SU-DHL-6 (cell line): ENCODE measurements around the gene EXOC4.

Experiments used
- H2AFZ ChIP-seq: fragments of 200-600 bp; sonication (generic); 2 replicates; pipeline ENCODE4 v1.6.1; 2014; ENCODE audit warnings: low read depth, mild to moderate bottlenecking, moderate library complexity, mixed read lengths, antibody characterized with exemption, low read length; ENCODE audit not compliant: severe bottlenecking
- H3F3A ChIP-seq: fragments of 200-600 bp; shearing (Covaris generic); 2 replicates; pipeline ENCODE4 v1.6.0; 2016; ENCODE audit warnings: antibody characterized with exemption, mild to moderate bottlenecking; ENCODE audit not compliant: insufficient read depth
- H3K27ac ChIP-seq: fragments of 200-600 bp; sonication (generic); 2 replicates; pipeline ENCODE4 v1.5.1; 2016; ENCODE audit warnings: low read depth, mild to moderate bottlenecking, low read length, moderate library complexity, mixed read lengths
- H3K27me3 ChIP-seq: fragments of 200-600 bp; sonication (generic), shearing (Covaris generic); 2 replicates; pipeline ENCODE4 v1.6.0; 2014; ENCODE audit warnings: mild to moderate bottlenecking, low read length
- H3K36me3 ChIP-seq: fragments of 200-600 bp; sonication (generic); 2 replicates; pipeline ENCODE4 v1.6.1; 2014; ENCODE audit warnings: mild to moderate bottlenecking, low read length, mixed read lengths
- H3K4me2 ChIP-seq: fragments of 300-600, 200-600 bp; shearing (Covaris generic), sonication (generic); 2 replicates; pipeline ENCODE4 v1.6.0; 2014; ENCODE audit warnings: low read length, low read depth, mild to moderate bottlenecking; ENCODE audit not compliant: poor library complexity, severe bottlenecking
- H3K4me3 ChIP-seq: fragments of 200-600 bp; sonication (generic); 2 replicates; pipeline ENCODE4 v1.5.1; 2014; ENCODE audit warnings: antibody characterized with exemption, low read length, mild to moderate bottlenecking, mixed read lengths; ENCODE audit not compliant: insufficient read depth, poor library complexity, severe bottlenecking
- H3K79me2 ChIP-seq: fragments of 200-600 bp; sonication (generic); 2 replicates; pipeline ENCODE4 v1.6.1; 2014; ENCODE audit warnings: mild to moderate bottlenecking, low read length, moderate library complexity; ENCODE audit not compliant: insufficient read depth
- H3K9ac ChIP-seq: fragments of 200-600 bp; sonication (generic); 2 replicates; pipeline ENCODE4 v1.7.0; 2014; ENCODE audit warnings: mild to moderate bottlenecking, low read length
- H3K9me2 ChIP-seq: fragments of 200-600 bp; sonication (generic); replicated peaks from 2 replicates; pipeline ENCODE4 v1.6.1; 2014; ENCODE audit warnings: low read length; ENCODE audit not compliant: insufficient read depth
- H3K9me3 ChIP-seq: fragments of 200-600 bp; sonication (generic); 2 replicates; pipeline ENCODE4 v1.6.1; 2014; ENCODE audit warnings: low read length, mixed read lengths; ENCODE audit not compliant: insufficient read depth
- H4K20me1 ChIP-seq: fragments of 200-600 bp; sonication (generic); 2 replicates; pipeline ENCODE4 v1.6.1; 2014; ENCODE audit warnings: low read depth, mild to moderate bottlenecking, antibody characterized with exemption, low read length, moderate library complexity, mixed read lengths
- CTCF ChIP-seq: fragments of 200-600 bp; sonication (generic); IDR thresholded peaks from one replicate; pipeline ENCODE4 v1.5.1; 2017; ENCODE audit warnings: antibody characterized with exemption, mild to moderate bottlenecking, low read length, moderate library complexity; ENCODE audit not compliant: insufficient read depth, poor library complexity, severe bottlenecking
- EZH2phosphoT487 ChIP-seq: fragments of 200-600 bp; sonication (generic), shearing (Covaris generic); conservative IDR thresholded peaks from 2 replicates; pipeline ENCODE4 v1.6.1; 2018; ENCODE audit warnings: mild to moderate bottlenecking, antibody characterized with exemption, low read length, moderate library complexity, mixed read lengths

Gene EXOC4

GRCh38 chr7:133770863-133771492 lies 518.1 kb downstream of the EXOC4 start:
- no peak overlapping the region for H3K4me2 ChIP-seq
- TF ChIP-seq EZH2phosphoT487 (no peak), CTCF (no peak)
- H3K36me3 ChIP-seq: no peaks in the 10 kb centered on the region
- no peak overlapping the region for H3K9ac ChIP-seq
- no peak overlapping the region for H3K27ac ChIP-seq
- no peaks in the 10 kb centered on the region for H3K9me3 ChIP-seq
- H3F3A ChIP-seq: no peaks in the 10 kb centered on the region
- H4K20me1 ChIP-seq: no peaks in the 10 kb centered on the region
- no peak overlapping the region for H3K4me3 ChIP-seq
- no peak overlapping the region for H2AFZ ChIP-seq
- no peaks in the 10 kb centered on the region for H3K79me2 ChIP-seq
- H3K9me2 ChIP-seq: no peaks in the 10 kb centered on the region
- no peaks in the 10 kb centered on the region for H3K27me3 ChIP-seq

- H3K27ac ChIP-seq: no peak overlapping the region
- no peaks in the 10 kb centered on the region for H4K20me1 ChIP-seq
- H3K9me3 ChIP-seq: no peaks in the 10 kb centered on the region
- no peaks in the 10 kb centered on the region for H3K36me3 ChIP-seq
- H3K27me3 ChIP-seq: no peaks in the 10 kb centered on the region
- no peak overlapping the region for H3K9ac ChIP-seq
- no peaks in the 10 kb centered on the region for H3F3A ChIP-seq
- no peak overlapping the region for H2AFZ ChIP-seq
- TF ChIP-seq EZH2phosphoT487 (no peak), CTCF (no peak)
- no peaks in the 10 kb centered on the region for H3K79me2 ChIP-seq
- H3K9me2 ChIP-seq: no peaks in the 10 kb centered on the region
- no peak overlapping the region for H3K4me3 ChIP-seq
- no peak overlapping the region for H3K4me2 ChIP-seq
Measured at GRCh38 chr7:133771788-133772419, 519.0 kb downstream of the EXOC4 start.

- no peaks in the 10 kb centered on the region for H3K9me2 ChIP-seq
- H3K36me3 ChIP-seq: no peaks in the 10 kb centered on the region
- TF ChIP-seq CTCF (no peak), EZH2phosphoT487 (no peak)
- H3K4me2 ChIP-seq: no peak overlapping the region
- no peak overlapping the region for H2AFZ ChIP-seq
- H4K20me1 ChIP-seq: no peaks in the 10 kb centered on the region
- no peak overlapping the region for H3K4me3 ChIP-seq
- no peak overlapping the region for H3K27ac ChIP-seq
- H3K9me3 ChIP-seq: no peaks in the 10 kb centered on the region
- no peak overlapping the region for H3K9ac ChIP-seq
- H3K79me2 ChIP-seq: no peaks in the 10 kb centered on the region
- no peaks in the 10 kb centered on the region for H3K27me3 ChIP-seq
- no peaks in the 10 kb centered on the region for H3F3A ChIP-seq
Measured at GRCh38 chr7:133773601-133774000, 520.7 kb downstream of the EXOC4 start.
